Liver (tissue), 9 donors: Measurements from ENCODE around the gene WDR75. TPM values are rescaled to one million over a fixed set of nuclear protein-coding genes. Genes with fewer than 3 reads are reported as not detected.

ENCODE experiments used
- DNase-seq: peaks from one replicate; pipeline ENCODE4 v3.0.0-alpha.2; 2017; ENCODE audit warnings: low spot score
- H3K27ac ChIP-seq, 2 donors: one replicate each; pipeline ENCODE4 v1.7.0; 2013; ENCODE audit warnings: inconsistent platforms in 2 of 2, low read length in 2 of 2, control low read depth in 1 of 2, low read depth in 1 of 2, mild to moderate bottlenecking in 1 of 2
- H3K27me3 ChIP-seq, 4 donors: one replicate each; pipeline versions ENCODE4 v1.6.1 to v1.7.0; 2013; ENCODE audit warnings: low read length in 3 of 4, inconsistent platforms in 1 of 4, mild to moderate bottlenecking in 1 of 4, moderate library complexity in 1 of 4; ENCODE audit not compliant: control insufficient read depth in 4 of 4, insufficient read depth in 4 of 4
- H3K36me3 ChIP-seq, 4 donors: one replicate each; pipeline versions ENCODE4 v1.6.1 to v1.7.0; 2013; ENCODE audit warnings: low read length in 3 of 4, mild to moderate bottlenecking in 3 of 4, low read depth in 1 of 4, moderate library complexity in 1 of 4; ENCODE audit not compliant: control insufficient read depth in 4 of 4, insufficient read depth in 3 of 4
- H3K4me1 ChIP-seq, 4 donors: one replicate each; pipeline versions ENCODE4 v1.6.1 to v1.7.0; 2013; ENCODE audit warnings: low read length in 3 of 4, mild to moderate bottlenecking in 3 of 4, moderate library complexity in 1 of 4; ENCODE audit not compliant: control insufficient read depth in 4 of 4, insufficient read depth in 4 of 4
- H3K4me3 ChIP-seq, 3 donors: one replicate each; pipeline versions ENCODE4 v1.6.1 to v1.7.0; 2013; ENCODE audit warnings: low read length in 3 of 3, control low read depth in 1 of 3, low read depth in 1 of 3, mild to moderate bottlenecking in 1 of 3
- H3K9ac ChIP-seq, 2 donors: one replicate each; pipeline ENCODE4 v1.7.0; 2013; ENCODE audit warnings: low read length in 2 of 2, mild to moderate bottlenecking in 2 of 2, moderate library complexity in 2 of 2, control low read depth in 1 of 2, low read depth in 1 of 2
- H3K9me3 ChIP-seq, 4 donors: one replicate each; pipeline versions ENCODE4 v1.6.1 to v1.7.0; 2013; ENCODE audit warnings: low read length in 3 of 4; ENCODE audit not compliant: control insufficient read depth in 4 of 4
- EGR1 ChIP-seq, 2 donors: IDR thresholded peaks; 2 replicates each; pipeline ENCODE4 v1.6.1; 2016 to 2018; ENCODE audit warnings: antibody characterized with exemption in 2 of 2, low read depth in 2 of 2
- FOXA1 ChIP-seq: IDR thresholded peaks from 2 replicates; pipeline ENCODE4 v1.6.1; 2016; ENCODE audit warnings: antibody characterized with exemption
- FOXA2 ChIP-seq: IDR thresholded peaks from 2 replicates; pipeline ENCODE4 v1.6.1; 2016; ENCODE audit warnings: antibody characterized with exemption
- GABPA ChIP-seq, 2 donors: IDR thresholded peaks in 1 of 2; conservative IDR thresholded peaks in 1 of 2; 2 replicates each; pipeline ENCODE4 v1.6.1; 2016; ENCODE audit warnings: antibody characterized with exemption in 2 of 2, mild to moderate bottlenecking in 1 of 2, moderate library complexity in 1 of 2
- HNF4A ChIP-seq, 2 donors: conservative IDR thresholded peaks; 2 replicates each; pipeline ENCODE4 v1.6.1; 2016; ENCODE audit warnings: antibody characterized with exemption in 2 of 2, mild to moderate bottlenecking in 2 of 2
- HNF4G ChIP-seq: IDR thresholded peaks from 2 replicates; pipeline ENCODE4 v1.6.1; 2016; ENCODE audit warnings: antibody characterized with exemption
- JUND ChIP-seq, 2 donors: IDR thresholded peaks; 2 replicates each; pipeline ENCODE4 v1.6.1; 2016; ENCODE audit warnings: antibody characterized with exemption in 2 of 2
- NR2F2 ChIP-seq: IDR thresholded peaks from 2 replicates; pipeline ENCODE4 v1.6.1; 2016; ENCODE audit warnings: antibody characterized with exemption
- RAD21 ChIP-seq, 2 donors: IDR thresholded peaks; 2 replicates each; pipeline ENCODE4 v1.6.1; 2016; ENCODE audit warnings: antibody characterized with exemption in 2 of 2, mild to moderate bottlenecking in 2 of 2
- RXRA ChIP-seq, 2 donors: IDR thresholded peaks; 2 replicates each; pipeline ENCODE4 v1.6.1; 2017 to 2018; ENCODE audit warnings: antibody characterized with exemption in 2 of 2, mild to moderate bottlenecking in 1 of 2
- SP1 ChIP-seq: IDR thresholded peaks from 2 replicates; pipeline ENCODE4 v1.6.1; 2018; ENCODE audit warnings: antibody characterized with exemption, mild to moderate bottlenecking
- TAF1 ChIP-seq: conservative IDR thresholded peaks from 2 replicates; pipeline ENCODE4 v1.6.1; 2016; ENCODE audit warnings: antibody characterized with exemption, mild to moderate bottlenecking
- YY1 ChIP-seq: IDR thresholded peaks from 2 replicates; pipeline ENCODE4 v1.6.1; 2016; ENCODE audit warnings: antibody characterized with exemption, mild to moderate bottlenecking
- WGBS: extraction: QIAGEN DNeasy Blood & Tissue Kit; methylation state at CpG from one replicate; pipeline ENCODE4 v1.1.7; 2013; 5-methylcytosine and 5-hydroxymethylcytosine counted together
- polyA plus RNA-seq, 2 donors: library from polyadenylated mRNA; stranded (reverse) in 1 of 2; unstranded in 1 of 2; fragments of 200-250 nt in 1 of 2; fragments of >200 nt in 1 of 2; fragmentation: Nextera tagmentation in 1 of 2; extraction: Ambion mirVana in 1 of 2; gene quantifications; one replicate each; pipeline versions ENCODE4 v1.2.1 to v1.2.3, GENCODE V29; 2013 to 2015
- total RNA-seq, 2 donors: library from RNA; depleted of rRNA; stranded (reverse); fragments of >200 nt; gene quantifications; one replicate each; pipeline ENCODE4 v1.2.3, GENCODE V29; 2014
- TF ChIP-seq, protein P1 (sequence below): IDR thresholded peaks from 2 replicates; pipeline ENCODE4 v1.6.1; 2016; ENCODE audit warnings: antibody characterized with exemption, mild to moderate bottlenecking
- TF ChIP-seq, protein P2 (sequence below): IDR thresholded peaks from 2 replicates; pipeline ENCODE4 v1.6.1; 2016; ENCODE audit warnings: antibody characterized with exemption
- TF ChIP-seq, protein P3 (sequence below): IDR thresholded peaks from 2 replicates; pipeline ENCODE4 v1.6.1; 2016; ENCODE audit warnings: antibody characterized with exemption
- TF ChIP-seq, protein P4 (sequence below): IDR thresholded peaks from 2 replicates; pipeline ENCODE4 v1.6.1; 2016; ENCODE audit warnings: antibody characterized with exemption
- TF ChIP-seq, protein P5 (sequence below): fragments of 150-350 bp; IDR thresholded peaks from 2 replicates; pipeline ENCODE4 v1.5.1; 2017; ENCODE audit warnings: improper control_type of control experiment, low read depth, low read length; ENCODE audit not compliant: missing input control
- donor health status: healthy.
- donor health status: healthy.
- donor health status: healthy.
- donor health status: healthy.
- donor health status: healthy.

Gene WDR75
- total and polyA plus RNA-seq, 4 donors, result 7.9 to 24.5 (median 15.1) TPM

DNA sequence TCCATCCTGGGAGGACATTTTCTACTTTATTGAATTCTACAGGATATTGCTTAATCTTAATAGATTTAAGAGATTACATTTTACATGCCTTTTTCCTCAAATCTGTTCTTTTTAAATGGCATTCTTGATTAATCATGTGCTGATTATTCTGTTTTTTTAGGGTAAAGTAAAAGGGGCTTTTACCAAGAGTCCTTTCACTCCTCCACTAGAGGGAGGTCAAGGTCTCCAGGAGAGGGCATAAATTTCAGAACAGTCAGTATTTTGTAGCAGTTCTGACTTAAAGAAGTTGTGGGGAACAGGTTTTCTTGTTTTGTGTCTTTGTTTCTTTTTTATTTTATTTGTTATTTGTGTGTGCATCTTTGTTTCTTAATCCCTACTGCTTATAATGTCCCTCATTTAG is 25.4 kb downstream of the WDR75 start (continued):
- TF ChIP-seq RXRA (IDR thresholded peaks at IDR 0.05) (peak in 1 of 2 donors; percentile 21), GABPA (IDR thresholded peaks at IDR 0.05 in 1 of 2, conservative IDR thresholded peaks at IDR 0.05 in 1 of 2) (no peak)

DNA sequence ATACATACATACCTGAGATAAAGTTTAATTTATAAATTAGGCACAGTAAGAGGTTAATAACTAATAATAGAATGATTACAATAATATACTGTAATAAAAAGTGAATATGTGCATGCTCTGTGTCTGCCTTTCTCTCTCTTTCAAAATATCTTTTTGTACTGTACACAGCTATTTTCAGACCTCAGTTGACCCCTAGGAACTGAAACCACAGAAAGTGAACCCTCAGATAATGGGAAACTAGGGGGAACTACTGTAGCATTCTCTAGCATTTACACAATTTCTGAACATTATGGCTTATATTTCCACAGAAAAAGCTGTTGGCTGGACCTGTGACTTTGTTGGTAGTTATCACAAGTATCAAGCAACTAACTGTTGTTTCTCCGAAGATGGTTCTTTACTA is 25.9 kb downstream of the WDR75 start:
- Histone ChIP-seq H3K36me3 (peaks cover 1 to 51% (median 29%) of the 10 kb centered on the region in 4 donors), H3K4me1 (peaks cover 6 to 48% (median 34%) of the 10 kb centered on the region in 4 donors), H3K9ac (peak overlapping the region in 1 of 2 donors; percentile 36), H3K4me3 (no peak overlapping the region), H3K9me3 (no peaks in the 10 kb centered on the region), H3K27ac (peak overlapping the region; percentile 52 to 54), H3K27me3 (no peaks in the 10 kb centered on the region)
- TF ChIP-seq RXRA (IDR thresholded peaks at IDR 0.05), result no peak
- TF ChIP-seq TAF1, result no peak
- TF ChIP-seq HNF4G, result no peak
- TF ChIP-seq FOXA2, result no peak
- TF ChIP-seq GABPA (IDR thresholded peaks at IDR 0.05 in 1 of 2, conservative IDR thresholded peaks at IDR 0.05 in 1 of 2), result no peak
- no peak for TF ChIP-seq JUND (IDR thresholded peaks at IDR 0.05)
- TF ChIP-seq, protein P1, sequence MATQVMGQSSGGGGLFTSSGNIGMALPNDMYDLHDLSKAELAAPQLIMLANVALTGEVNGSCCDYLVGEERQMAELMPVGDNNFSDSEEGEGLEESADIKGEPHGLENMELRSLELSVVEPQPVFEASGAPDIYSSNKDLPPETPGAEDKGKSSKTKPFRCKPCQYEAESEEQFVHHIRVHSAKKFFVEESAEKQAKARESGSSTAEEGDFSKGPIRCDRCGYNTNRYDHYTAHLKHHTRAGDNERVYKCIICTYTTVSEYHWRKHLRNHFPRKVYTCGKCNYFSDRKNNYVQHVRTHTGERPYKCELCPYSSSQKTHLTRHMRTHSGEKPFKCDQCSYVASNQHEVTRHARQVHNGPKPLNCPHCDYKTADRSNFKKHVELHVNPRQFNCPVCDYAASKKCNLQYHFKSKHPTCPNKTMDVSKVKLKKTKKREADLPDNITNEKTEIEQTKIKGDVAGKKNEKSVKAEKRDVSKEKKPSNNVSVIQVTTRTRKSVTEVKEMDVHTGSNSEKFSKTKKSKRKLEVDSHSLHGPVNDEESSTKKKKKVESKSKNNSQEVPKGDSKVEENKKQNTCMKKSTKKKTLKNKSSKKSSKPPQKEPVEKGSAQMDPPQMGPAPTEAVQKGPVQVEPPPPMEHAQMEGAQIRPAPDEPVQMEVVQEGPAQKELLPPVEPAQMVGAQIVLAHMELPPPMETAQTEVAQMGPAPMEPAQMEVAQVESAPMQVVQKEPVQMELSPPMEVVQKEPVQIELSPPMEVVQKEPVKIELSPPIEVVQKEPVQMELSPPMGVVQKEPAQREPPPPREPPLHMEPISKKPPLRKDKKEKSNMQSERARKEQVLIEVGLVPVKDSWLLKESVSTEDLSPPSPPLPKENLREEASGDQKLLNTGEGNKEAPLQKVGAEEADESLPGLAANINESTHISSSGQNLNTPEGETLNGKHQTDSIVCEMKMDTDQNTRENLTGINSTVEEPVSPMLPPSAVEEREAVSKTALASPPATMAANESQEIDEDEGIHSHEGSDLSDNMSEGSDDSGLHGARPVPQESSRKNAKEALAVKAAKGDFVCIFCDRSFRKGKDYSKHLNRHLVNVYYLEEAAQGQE, result no peak
- TF ChIP-seq NR2F2, result no peak
- TF ChIP-seq RAD21 (IDR thresholded peaks at IDR 0.05), result no peak
- no peak for TF ChIP-seq YY1
- no peak for TF ChIP-seq FOXA1
- TF ChIP-seq HNF4A (conservative IDR thresholded peaks at IDR 0.05), result no peak
- TF ChIP-seq, protein P2, sequence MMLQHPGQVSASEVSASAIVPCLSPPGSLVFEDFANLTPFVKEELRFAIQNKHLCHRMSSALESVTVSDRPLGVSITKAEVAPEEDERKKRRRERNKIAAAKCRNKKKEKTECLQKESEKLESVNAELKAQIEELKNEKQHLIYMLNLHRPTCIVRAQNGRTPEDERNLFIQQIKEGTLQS, result no peak
- TF ChIP-seq, protein P3, sequence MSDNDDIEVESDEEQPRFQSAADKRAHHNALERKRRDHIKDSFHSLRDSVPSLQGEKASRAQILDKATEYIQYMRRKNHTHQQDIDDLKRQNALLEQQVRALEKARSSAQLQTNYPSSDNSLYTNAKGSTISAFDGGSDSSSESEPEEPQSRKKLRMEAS, result no peak
- no peak for TF ChIP-seq SP1
- no peak for TF ChIP-seq EGR1 (IDR thresholded peaks at IDR 0.05; ENCODE audit: low read depth in 2 of 2)
- TF ChIP-seq, protein P4, sequence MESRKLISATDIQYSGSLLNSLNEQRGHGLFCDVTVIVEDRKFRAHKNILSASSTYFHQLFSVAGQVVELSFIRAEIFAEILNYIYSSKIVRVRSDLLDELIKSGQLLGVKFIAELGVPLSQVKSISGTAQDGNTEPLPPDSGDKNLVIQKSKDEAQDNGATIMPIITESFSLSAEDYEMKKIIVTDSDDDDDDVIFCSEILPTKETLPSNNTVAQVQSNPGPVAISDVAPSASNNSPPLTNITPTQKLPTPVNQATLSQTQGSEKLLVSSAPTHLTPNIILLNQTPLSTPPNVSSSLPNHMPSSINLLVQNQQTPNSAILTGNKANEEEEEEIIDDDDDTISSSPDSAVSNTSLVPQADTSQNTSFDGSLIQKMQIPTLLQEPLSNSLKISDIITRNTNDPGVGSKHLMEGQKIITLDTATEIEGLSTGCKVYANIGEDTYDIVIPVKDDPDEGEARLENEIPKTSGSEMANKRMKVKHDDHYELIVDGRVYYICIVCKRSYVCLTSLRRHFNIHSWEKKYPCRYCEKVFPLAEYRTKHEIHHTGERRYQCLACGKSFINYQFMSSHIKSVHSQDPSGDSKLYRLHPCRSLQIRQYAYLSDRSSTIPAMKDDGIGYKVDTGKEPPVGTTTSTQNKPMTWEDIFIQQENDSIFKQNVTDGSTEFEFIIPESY, result no peak
- TF ChIP-seq, protein P5, sequence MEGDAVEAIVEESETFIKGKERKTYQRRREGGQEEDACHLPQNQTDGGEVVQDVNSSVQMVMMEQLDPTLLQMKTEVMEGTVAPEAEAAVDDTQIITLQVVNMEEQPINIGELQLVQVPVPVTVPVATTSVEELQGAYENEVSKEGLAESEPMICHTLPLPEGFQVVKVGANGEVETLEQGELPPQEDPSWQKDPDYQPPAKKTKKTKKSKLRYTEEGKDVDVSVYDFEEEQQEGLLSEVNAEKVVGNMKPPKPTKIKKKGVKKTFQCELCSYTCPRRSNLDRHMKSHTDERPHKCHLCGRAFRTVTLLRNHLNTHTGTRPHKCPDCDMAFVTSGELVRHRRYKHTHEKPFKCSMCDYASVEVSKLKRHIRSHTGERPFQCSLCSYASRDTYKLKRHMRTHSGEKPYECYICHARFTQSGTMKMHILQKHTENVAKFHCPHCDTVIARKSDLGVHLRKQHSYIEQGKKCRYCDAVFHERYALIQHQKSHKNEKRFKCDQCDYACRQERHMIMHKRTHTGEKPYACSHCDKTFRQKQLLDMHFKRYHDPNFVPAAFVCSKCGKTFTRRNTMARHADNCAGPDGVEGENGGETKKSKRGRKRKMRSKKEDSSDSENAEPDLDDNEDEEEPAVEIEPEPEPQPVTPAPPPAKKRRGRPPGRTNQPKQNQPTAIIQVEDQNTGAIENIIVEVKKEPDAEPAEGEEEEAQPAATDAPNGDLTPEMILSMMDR, result no peak
- WGBS, result 48% methylated on average over 1 of the region's 1 CpG
- no peak for DNase-seq
